SK-N-SH treated with all-trans-retinoic acid at 6 μM for 48 hours (cell line): ENCODE results near the gene ROCK2.

Experiments used
- ATAC-seq: fragments of 200-7000 bp; cut with Tn5 transposase; 3 replicates; pipeline ENCODE4 v1.9.1; 2020; ENCODE audit warnings: mild to moderate bottlenecking, moderate library complexity
- ARNTL ChIP-seq: fragments of 450-650 bp; formaldehyde crosslinking; IDR thresholded peaks from 2 replicates; pipeline ENCODE4 v1.5.0; 2020; ENCODE audit warnings: low read depth, mild to moderate bottlenecking, moderate library complexity, borderline replicate concordance
- BACH2 ChIP-seq: fragments of 250-450 bp; sonication (Bioruptor Pico); IDR thresholded peaks from 2 replicates; pipeline ENCODE4 v1.9.0; 2021; ENCODE audit warnings: mild to moderate bottlenecking, borderline replicate concordance
- CREB5 ChIP-seq: fragments of 250-450 bp; sonication (Bioruptor Pico); IDR thresholded peaks from 2 replicates; pipeline ENCODE4 v1.5.1; 2020; ENCODE audit warnings: low read depth, mild to moderate bottlenecking, moderate library complexity
- CSDC2 ChIP-seq: fragments of 250-450 bp; sonication (Bioruptor Pico); IDR thresholded peaks from 2 replicates; pipeline ENCODE4 v1.5.0; 2020; ENCODE audit warnings: mild to moderate bottlenecking, moderate library complexity
- ESRRG ChIP-seq: fragments of 250-450 bp; sonication (Bioruptor Pico); IDR thresholded peaks from 2 replicates; pipeline ENCODE4 v1.6.1; 2021; ENCODE audit warnings: mild to moderate bottlenecking
- GLIS3 ChIP-seq: fragments of 250-450 bp; sonication (Bioruptor Pico); IDR thresholded peaks from 2 replicates; pipeline ENCODE4 v1.5.0; 2020; ENCODE audit warnings: mild to moderate bottlenecking, moderate library complexity
- ISL1 ChIP-seq: fragments of 250-450 bp; sonication (Bioruptor Pico); IDR thresholded peaks from 2 replicates; pipeline ENCODE4 v2.1.2; 2022; ENCODE audit warnings: mild to moderate bottlenecking, moderate library complexity
- OSR1 ChIP-seq: fragments of 250-450 bp; sonication (Bioruptor Pico); IDR thresholded peaks from 2 replicates; pipeline ENCODE4 v1.8.0; 2022; ENCODE audit warnings: moderate library complexity, mild to moderate bottlenecking, inconsistent platforms
- PATZ1 ChIP-seq: fragments of 250-450 bp; sonication (Bioruptor Pico); IDR thresholded peaks from 2 replicates; pipeline ENCODE4 v1.8.0; 2020; ENCODE audit warnings: mild to moderate bottlenecking, moderate library complexity, borderline replicate concordance
- POU6F1 ChIP-seq: fragments of 250-450 bp; sonication (Bioruptor Pico); IDR thresholded peaks from 2 replicates; pipeline ENCODE4 v1.8.0; 2021; ENCODE audit warnings: low read depth, mild to moderate bottlenecking, moderate library complexity, borderline replicate concordance
- PPARA ChIP-seq: fragments of 250-450 bp; sonication (Bioruptor Pico); IDR thresholded peaks from 2 replicates; pipeline ENCODE4 v1.5.0; 2020; ENCODE audit warnings: mild to moderate bottlenecking, borderline replicate concordance
- RARB ChIP-seq: fragments of 250-450 bp; sonication (Bioruptor Pico); IDR thresholded peaks from 2 replicates; pipeline ENCODE4 v1.8.0; 2021; ENCODE audit warnings: mild to moderate bottlenecking, moderate library complexity
- TCF4 ChIP-seq: fragments of 250-450 bp; sonication (Bioruptor Pico); IDR thresholded peaks from 2 replicates; pipeline ENCODE4 v1.8.0; 2021; ENCODE audit warnings: mild to moderate bottlenecking, moderate library complexity, borderline replicate concordance
- TOX ChIP-seq: fragments of 250-450 bp; sonication (Bioruptor Pico); IDR thresholded peaks from 2 replicates; pipeline ENCODE4 v1.8.0; 2021; ENCODE audit warnings: mild to moderate bottlenecking, moderate library complexity, borderline replicate concordance
- TSHZ2 ChIP-seq: fragments of 250-450 bp; sonication (Bioruptor Pico); IDR thresholded peaks from 2 replicates; pipeline ENCODE4 v1.5.0; 2020; ENCODE audit warnings: mild to moderate bottlenecking, moderate library complexity
- ZC3H10 ChIP-seq: fragments of 250-450 bp; sonication (Bioruptor Pico); IDR thresholded peaks from 2 replicates; pipeline ENCODE4 v1.5.1; 2021; ENCODE audit warnings: mild to moderate bottlenecking, moderate library complexity
- ZFP3 ChIP-seq: fragments of 250-450 bp; sonication (Bioruptor Pico); IDR thresholded peaks from 2 replicates; pipeline ENCODE4 v1.5.0; 2020; ENCODE audit warnings: mild to moderate bottlenecking, moderate library complexity
- ZFP30 ChIP-seq: fragments of 450-650 bp; formaldehyde crosslinking; IDR thresholded peaks from 2 replicates; pipeline ENCODE4 v1.5.0; 2022; ENCODE audit warnings: mild to moderate bottlenecking, moderate library complexity
- ZNF565 ChIP-seq: fragments of 450-650 bp; formaldehyde crosslinking; conservative IDR thresholded peaks from 2 replicates; pipeline ENCODE4 v1.5.0; 2020; ENCODE audit warnings: low read depth, mild to moderate bottlenecking, moderate library complexity
- ZNF70 ChIP-seq: fragments of 450-650 bp; formaldehyde crosslinking; IDR thresholded peaks from 2 replicates; pipeline ENCODE4 v1.5.0; 2020; ENCODE audit warnings: mild to moderate bottlenecking, moderate library complexity
- ZNF8 ChIP-seq: fragments of 450-650 bp; formaldehyde crosslinking; IDR thresholded peaks from 2 replicates; pipeline ENCODE4 v1.5.0; 2020; ENCODE audit warnings: mild to moderate bottlenecking, moderate library complexity
- TF ChIP-seq, protein P1 (sequence below): fragments of 250-450 bp; sonication (Bioruptor Pico); IDR thresholded peaks from 2 replicates; pipeline ENCODE4 v1.5.1; 2021; ENCODE audit warnings: mild to moderate bottlenecking, moderate library complexity

The ROCK2 gene

GRCh38 chr2:11243512-11243911, 100.9 kb downstream of the ROCK2 start:
- ATAC-seq, result no peak
- TF ChIP-seq RARB (CRISPR knock-in tag) (no peak), ESRRG (CRISPR knock-in tag) (no peak), CSDC2 (CRISPR knock-in tag) (no peak), ISL1 (CRISPR knock-in tag) (no peak), ZFP3 (CRISPR knock-in tag) (no peak), TCF4 (CRISPR knock-in tag) (no peak), PPARA (CRISPR knock-in tag) (no peak), CREB5 (no peak), TSHZ2 (CRISPR knock-in tag) (no peak), OSR1 (CRISPR knock-in tag) (no peak), PATZ1 (CRISPR knock-in tag) (no peak), ZFP30 (CRISPR knock-in tag) (no peak), POU6F1 (CRISPR knock-in tag) (no peak), ZC3H10 (CRISPR knock-in tag) (no peak), ZNF565 (CRISPR knock-in tag) (no peak), GLIS3 (no peak), BACH2 (CRISPR knock-in tag) (no peak), ZNF70 (CRISPR knock-in tag) (no peak), ARNTL (CRISPR knock-in tag) (no peak)
- TF ChIP-seq, protein P1, sequence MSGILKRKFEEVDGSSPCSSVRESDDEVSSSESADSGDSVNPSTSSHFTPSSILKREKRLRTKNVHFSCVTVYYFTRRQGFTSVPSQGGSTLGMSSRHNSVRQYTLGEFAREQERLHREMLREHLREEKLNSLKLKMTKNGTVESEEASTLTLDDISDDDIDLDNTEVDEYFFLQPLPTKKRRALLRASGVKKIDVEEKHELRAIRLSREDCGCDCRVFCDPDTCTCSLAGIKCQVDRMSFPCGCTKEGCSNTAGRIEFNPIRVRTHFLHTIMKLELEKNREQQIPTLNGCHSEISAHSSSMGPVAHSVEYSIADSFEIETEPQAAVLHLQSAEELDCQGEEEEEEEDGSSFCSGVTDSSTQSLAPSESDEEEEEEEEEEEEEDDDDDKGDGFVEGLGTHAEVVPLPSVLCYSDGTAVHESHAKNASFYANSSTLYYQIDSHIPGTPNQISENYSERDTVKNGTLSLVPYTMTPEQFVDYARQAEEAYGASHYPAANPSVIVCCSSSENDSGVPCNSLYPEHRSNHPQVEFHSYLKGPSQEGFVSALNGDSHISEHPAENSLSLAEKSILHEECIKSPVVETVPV (CRISPR knock-in tag), result no peak
- TF ChIP-seq, all 23 proteins: peak for 0

- TF ChIP-seq GLIS3 (no peak), TCF4 (CRISPR knock-in tag) (no peak), TOX (no peak), ZFP3 (CRISPR knock-in tag) (no peak), ISL1 (CRISPR knock-in tag) (no peak), PATZ1 (CRISPR knock-in tag) (no peak), TSHZ2 (CRISPR knock-in tag) (no peak), PPARA (CRISPR knock-in tag) (no peak), ZNF8 (CRISPR knock-in tag) (no peak), ZFP30 (CRISPR knock-in tag) (no peak)
- TF ChIP-seq, protein P1 (CRISPR knock-in tag), result no peak
- TF ChIP-seq, all 23 proteins: peak for 0
- ATAC-seq, result no peak
These were observed 101.8 kb downstream of the ROCK2 start for GRCh38 chr2:11242542-11243174.
